ENCODE measurements around the gene PRKN.
"Not testable (repeated sequence)": the region's sequence is repeated elsewhere in the genome, so short reads cannot be mapped to it uniquely, and the experiment has no call there.

The PRKN gene

GRCh38 chr6:162531391-162531790, 196.2 kb downstream of the PRKN start:
- DNase-seq = not testable (repeated sequence)

- DNase-seq = no peak
These were observed 199.0 kb downstream of the PRKN start for GRCh38 chr6:162528538-162528937.

GRCh38 chr6:162526960-162527359, 200.6 kb downstream of the PRKN start:
- no peak for DNase-seq

- DNase-seq = no peak
These were observed 202.4 kb downstream of the PRKN start for GRCh38 chr6:162525181-162525580.

- DNase-seq = no peak
These were observed 214.8 kb downstream of the PRKN start for GRCh38 chr6:162512744-162513143.

GRCh38 chr6:162497389-162497788, 230.2 kb downstream of the PRKN start:
- DNase-seq = no peak

GRCh38 chr6:162493917-162494316, 233.6 kb downstream of the PRKN start:
- no peak for DNase-seq

- DNase-seq = no peak
These were observed 235.9 kb downstream of the PRKN start for GRCh38 chr6:162491637-162492036.

GRCh38 chr6:162489101-162489976, 238.2 kb downstream of the PRKN start:
- DNase-seq = no peak

- no peak for DNase-seq
These were observed 239.1 kb downstream of the PRKN start for GRCh38 chr6:162488444-162488843.

- DNase-seq = no peak
These were observed 242.1 kb downstream of the PRKN start for GRCh38 chr6:162485464-162485863.

- DNase-seq = no peak
These were observed 245.6 kb downstream of the PRKN start for GRCh38 chr6:162481938-162482337.

GRCh38 chr6:162481320-162481719, 246.2 kb downstream of the PRKN start:
- no peak for DNase-seq

GRCh38 chr6:162478192-162478671, 249.3 kb downstream of the PRKN start:
- no peak for DNase-seq

GRCh38 chr6:162474722-162475121, 252.8 kb downstream of the PRKN start:
- DNase-seq = no peak

- no peak for DNase-seq
These were observed 255.7 kb downstream of the PRKN start for GRCh38 chr6:162471842-162472241.

GRCh38 chr6:162468326-162468725, 259.2 kb downstream of the PRKN start:
- no peak for DNase-seq

- DNase-seq = no peak
These were observed 259.9 kb downstream of the PRKN start for GRCh38 chr6:162467679-162468078.

GRCh38 chr6:162463576-162463975, 264.0 kb downstream of the PRKN start:
- DNase-seq = no peak

GRCh38 chr6:162459985-162460384, 267.6 kb downstream of the PRKN start:
- no peak for DNase-seq

- DNase-seq = no peak
These were observed 277.2 kb downstream of the PRKN start for GRCh38 chr6:162450358-162450757.

- DNase-seq = no peak
These were observed 279.3 kb downstream of the PRKN start for GRCh38 chr6:162448294-162448693.

GRCh38 chr6:162443101-162443500, 284.5 kb downstream of the PRKN start:
- DNase-seq = no peak

- DNase-seq = no peak
These were observed 284.9 kb downstream of the PRKN start for GRCh38 chr6:162442687-162443086.

GRCh38 chr6:162441991-162442390, 285.6 kb downstream of the PRKN start:
- DNase-seq = no peak

All from stimulated activated CD4-positive, alpha-beta T cell treated with anti-CD3 and anti-CD28 coated beads, Interleukin-4, amount 100 ng/mL, for 24 hours (primary cell).